Adrenal gland (tissue), 5 donors: Measurements from ENCODE around the gene ERP29.

Experiments
- POLR2A ChIP-seq, 2 donors: fragments of 450-650 bp; IDR thresholded peaks; one replicate each; pipeline ENCODE4 v1.6.1; 2017; ENCODE audit warnings: antibody characterized with exemption in 2 of 2, mild to moderate bottlenecking in 2 of 2, moderate library complexity in 1 of 2
- TF ChIP-seq, protein P1 (sequence below), 6 experiments: fragments of 450-650 bp in 4 of 6; fragments of 200-600 bp in 2 of 6; sonication (generic) in 1 of 6; IDR thresholded peaks; 1 replicate in 5 of 6; 2 replicates in 1 of 6; pipeline versions ENCODE4 v1.5.1 to v1.8.0; 2016 to 2021; ENCODE audit warnings: antibody characterized with exemption in 6 of 6, mild to moderate bottlenecking in 2 of 6, moderate library complexity in 1 of 6
- donor health status: DM: no; HTN: no; CAD: no.

DNA sequence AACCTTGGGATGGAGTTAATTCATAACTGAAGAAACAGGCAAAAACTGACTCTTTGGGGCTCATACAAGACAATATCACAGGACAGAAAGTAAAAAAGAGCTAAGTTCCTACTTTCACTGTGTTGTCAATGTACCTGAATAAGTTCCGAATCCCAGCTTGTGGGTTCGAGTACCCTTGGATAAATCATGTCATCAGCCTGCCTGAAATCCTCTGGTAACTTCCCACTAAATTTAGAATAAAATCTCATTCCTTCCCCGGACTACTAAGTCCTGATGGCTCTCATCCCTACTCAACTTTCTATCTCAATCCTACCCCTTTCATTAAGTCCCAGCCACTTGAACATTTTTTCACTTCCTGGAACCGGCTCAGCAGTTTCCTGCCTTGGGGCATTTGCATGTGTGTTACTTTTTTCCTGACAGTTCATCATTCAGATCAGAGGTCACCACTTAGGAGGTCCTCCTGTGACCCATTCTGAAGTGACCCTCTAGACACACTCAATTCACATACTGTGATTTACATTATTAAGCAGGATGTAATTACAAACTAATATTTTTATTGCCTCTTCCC is 12.7 kb downstream of the ERP29 start:
- TF ChIP-seq POLR2A (IDR thresholded peaks at IDR 0.05) = no peak
- TF ChIP-seq, protein P1, sequence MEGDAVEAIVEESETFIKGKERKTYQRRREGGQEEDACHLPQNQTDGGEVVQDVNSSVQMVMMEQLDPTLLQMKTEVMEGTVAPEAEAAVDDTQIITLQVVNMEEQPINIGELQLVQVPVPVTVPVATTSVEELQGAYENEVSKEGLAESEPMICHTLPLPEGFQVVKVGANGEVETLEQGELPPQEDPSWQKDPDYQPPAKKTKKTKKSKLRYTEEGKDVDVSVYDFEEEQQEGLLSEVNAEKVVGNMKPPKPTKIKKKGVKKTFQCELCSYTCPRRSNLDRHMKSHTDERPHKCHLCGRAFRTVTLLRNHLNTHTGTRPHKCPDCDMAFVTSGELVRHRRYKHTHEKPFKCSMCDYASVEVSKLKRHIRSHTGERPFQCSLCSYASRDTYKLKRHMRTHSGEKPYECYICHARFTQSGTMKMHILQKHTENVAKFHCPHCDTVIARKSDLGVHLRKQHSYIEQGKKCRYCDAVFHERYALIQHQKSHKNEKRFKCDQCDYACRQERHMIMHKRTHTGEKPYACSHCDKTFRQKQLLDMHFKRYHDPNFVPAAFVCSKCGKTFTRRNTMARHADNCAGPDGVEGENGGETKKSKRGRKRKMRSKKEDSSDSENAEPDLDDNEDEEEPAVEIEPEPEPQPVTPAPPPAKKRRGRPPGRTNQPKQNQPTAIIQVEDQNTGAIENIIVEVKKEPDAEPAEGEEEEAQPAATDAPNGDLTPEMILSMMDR (IDR thresholded peaks at IDR 0.05) = no peak
